ENCODE data around the gene OPHN1.

- TF ChIP-seq EZH2 (IDR thresholded peaks at IDR 0.05; ENCODE audit: insufficient read depth, low read length): no peak
- TF ChIP-seq, protein P1, sequence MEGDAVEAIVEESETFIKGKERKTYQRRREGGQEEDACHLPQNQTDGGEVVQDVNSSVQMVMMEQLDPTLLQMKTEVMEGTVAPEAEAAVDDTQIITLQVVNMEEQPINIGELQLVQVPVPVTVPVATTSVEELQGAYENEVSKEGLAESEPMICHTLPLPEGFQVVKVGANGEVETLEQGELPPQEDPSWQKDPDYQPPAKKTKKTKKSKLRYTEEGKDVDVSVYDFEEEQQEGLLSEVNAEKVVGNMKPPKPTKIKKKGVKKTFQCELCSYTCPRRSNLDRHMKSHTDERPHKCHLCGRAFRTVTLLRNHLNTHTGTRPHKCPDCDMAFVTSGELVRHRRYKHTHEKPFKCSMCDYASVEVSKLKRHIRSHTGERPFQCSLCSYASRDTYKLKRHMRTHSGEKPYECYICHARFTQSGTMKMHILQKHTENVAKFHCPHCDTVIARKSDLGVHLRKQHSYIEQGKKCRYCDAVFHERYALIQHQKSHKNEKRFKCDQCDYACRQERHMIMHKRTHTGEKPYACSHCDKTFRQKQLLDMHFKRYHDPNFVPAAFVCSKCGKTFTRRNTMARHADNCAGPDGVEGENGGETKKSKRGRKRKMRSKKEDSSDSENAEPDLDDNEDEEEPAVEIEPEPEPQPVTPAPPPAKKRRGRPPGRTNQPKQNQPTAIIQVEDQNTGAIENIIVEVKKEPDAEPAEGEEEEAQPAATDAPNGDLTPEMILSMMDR (IDR thresholded peaks at IDR 0.05; ENCODE audit: insufficient read depth, low read depth, low read length): no peak
Observed at GRCh38 chrX:68273887-68274286, 159.4 kb downstream of the OPHN1 start.
